ENCODE measurements around the gene EMC1.
"Not testable (repeated sequence)": the region's sequence is repeated elsewhere in the genome, so short reads cannot be mapped to it uniquely, and the experiment has no call there.

DNA sequence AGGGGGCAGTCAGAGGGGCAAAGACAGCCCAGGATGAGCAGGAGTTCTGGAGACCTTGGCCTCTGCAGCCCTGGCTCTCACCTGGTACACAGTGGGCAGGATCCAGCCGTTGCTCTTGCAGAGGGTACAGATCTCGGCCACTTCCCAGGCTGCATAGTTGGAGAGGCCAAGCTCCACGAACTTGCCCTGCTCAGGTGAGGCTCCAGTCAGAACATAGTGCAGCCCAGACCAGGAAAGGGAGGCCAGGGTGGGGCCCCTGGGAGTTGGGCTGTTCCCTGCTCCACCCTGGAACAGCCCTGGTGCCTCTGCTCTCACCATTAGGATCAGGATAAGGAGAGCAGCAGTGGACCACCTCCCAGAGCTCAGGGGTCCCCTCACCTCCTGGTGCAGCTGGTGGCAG lies 34.5 kb upstream of the EMC1 start:
- TF ChIP-seq, protein P1, sequence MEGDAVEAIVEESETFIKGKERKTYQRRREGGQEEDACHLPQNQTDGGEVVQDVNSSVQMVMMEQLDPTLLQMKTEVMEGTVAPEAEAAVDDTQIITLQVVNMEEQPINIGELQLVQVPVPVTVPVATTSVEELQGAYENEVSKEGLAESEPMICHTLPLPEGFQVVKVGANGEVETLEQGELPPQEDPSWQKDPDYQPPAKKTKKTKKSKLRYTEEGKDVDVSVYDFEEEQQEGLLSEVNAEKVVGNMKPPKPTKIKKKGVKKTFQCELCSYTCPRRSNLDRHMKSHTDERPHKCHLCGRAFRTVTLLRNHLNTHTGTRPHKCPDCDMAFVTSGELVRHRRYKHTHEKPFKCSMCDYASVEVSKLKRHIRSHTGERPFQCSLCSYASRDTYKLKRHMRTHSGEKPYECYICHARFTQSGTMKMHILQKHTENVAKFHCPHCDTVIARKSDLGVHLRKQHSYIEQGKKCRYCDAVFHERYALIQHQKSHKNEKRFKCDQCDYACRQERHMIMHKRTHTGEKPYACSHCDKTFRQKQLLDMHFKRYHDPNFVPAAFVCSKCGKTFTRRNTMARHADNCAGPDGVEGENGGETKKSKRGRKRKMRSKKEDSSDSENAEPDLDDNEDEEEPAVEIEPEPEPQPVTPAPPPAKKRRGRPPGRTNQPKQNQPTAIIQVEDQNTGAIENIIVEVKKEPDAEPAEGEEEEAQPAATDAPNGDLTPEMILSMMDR (conservative IDR thresholded peaks at IDR 0.05; ENCODE audit: low read length), result not testable (repeated sequence)
- TF ChIP-seq EZH2phosphoT487 (IDR thresholded peaks at IDR 0.05; ENCODE audit: borderline replicate concordance, low read depth, low read length), result not testable (repeated sequence)

Measured in OCI-LY7 (cell line).